PFSK-1 (cell line): ENCODE results near the gene TMEM238. TPM values are rescaled to one million over a fixed set of nuclear protein-coding genes. Genes with fewer than 3 reads are reported as not detected.

Source experiments
- FOXP2 ChIP-seq: optimal IDR thresholded peaks from 2 replicates; pipeline ENCODE3; 2011; ENCODE audit warnings: borderline replicate concordance, control low read depth, inconsistent platforms; ENCODE audit not compliant: insufficient read depth; ENCODE audit errors: extremely low read length, extremely low read depth
- POLR2AphosphoS5 ChIP-seq: IDR thresholded peaks from 2 replicates; pipeline ENCODE4 v1.6.1; 2012; ENCODE audit warnings: low read depth, mild to moderate bottlenecking, control low read depth, low read length, moderate library complexity
- SIN3A ChIP-seq: IDR thresholded peaks from 2 replicates; pipeline ENCODE4 v1.6.1; 2012; ENCODE audit warnings: mild to moderate bottlenecking, low read length, moderate library complexity, borderline replicate concordance; ENCODE audit not compliant: insufficient read depth
- TAF1 ChIP-seq: IDR thresholded peaks from 2 replicates; pipeline ENCODE4 v1.6.1; 2012; ENCODE audit warnings: low read length, control low read depth, borderline replicate concordance; ENCODE audit not compliant: insufficient read depth
- polyA plus RNA-seq: library from polyadenylated mRNA; unstranded; fragments of >200 nt; gene quantifications from one replicate; pipeline ENCODE4 v1.2.1, GENCODE V29; 2012; ENCODE audit warnings: low read depth, missing spikeins; ENCODE audit not compliant: insufficient read length
- TF ChIP-seq, protein P1 (sequence below), 2 experiments: IDR thresholded peaks; 2 replicates each; pipeline versions ENCODE4 v1.6.1 to v1.8.0; 2011 to 2012; ENCODE audit warnings: low read depth in 2 of 2, low read length in 2 of 2, control low read depth in 1 of 2, inconsistent platforms in 1 of 2, mild to moderate bottlenecking in 1 of 2, moderate library complexity in 1 of 2; ENCODE audit not compliant: insufficient read depth in 1 of 2

Gene TMEM238, protein sequence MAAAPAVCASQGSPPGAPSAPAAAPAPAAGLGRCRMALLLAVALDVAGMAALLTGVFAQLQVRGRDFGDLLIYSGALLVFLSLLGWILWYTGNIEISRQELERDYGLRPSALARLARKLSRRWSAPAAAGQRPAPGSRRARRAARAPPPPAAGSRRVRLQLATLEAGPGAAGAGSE
- 10.0 TPM for polyA plus RNA-seq

DNA sequence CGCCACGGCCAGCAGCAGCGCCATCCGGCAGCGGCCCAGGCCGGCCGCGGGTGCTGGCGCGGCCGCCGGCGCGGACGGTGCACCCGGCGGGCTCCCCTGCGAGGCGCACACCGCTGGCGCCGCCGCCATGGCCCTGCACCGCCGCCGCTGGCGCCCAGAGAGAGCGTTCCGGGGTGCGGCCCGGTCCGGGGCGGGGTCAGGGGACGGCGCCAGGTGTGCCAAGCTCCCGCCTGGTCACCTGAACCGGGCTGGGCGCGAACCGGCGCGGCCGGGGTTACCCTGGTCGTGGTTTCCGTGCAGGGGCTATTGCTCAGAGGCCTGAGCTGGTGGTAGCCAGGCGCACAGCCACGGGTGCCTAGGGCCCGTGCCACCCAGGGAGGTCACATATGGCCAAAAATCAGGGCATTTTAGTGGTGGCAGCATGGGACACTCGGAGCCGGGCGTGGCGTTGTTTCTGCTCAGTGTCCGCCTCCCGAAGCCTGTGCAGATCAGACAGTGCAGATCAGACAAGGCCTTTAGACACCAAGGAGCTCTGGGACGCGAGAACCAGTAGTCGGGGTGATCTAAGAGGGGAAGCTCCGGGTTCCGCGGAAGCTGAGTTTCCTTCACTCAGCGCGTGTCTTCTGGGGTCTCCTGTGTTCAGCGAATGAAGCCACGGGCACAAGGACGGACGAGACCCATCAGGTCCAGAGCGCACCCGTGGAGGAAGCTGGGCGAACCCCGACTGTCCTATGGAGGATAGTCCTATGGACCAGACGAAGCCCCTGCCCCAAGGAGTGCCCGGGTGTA is at the start of gene TMEM238:
Gene TMEM238 (minus strand): TSS at position 162 of the 789 bp plus-strand sequence. CDS start 33 bp downstream, at position 129.
- TF ChIP-seq SIN3A (no peak), FOXP2 (no peak), POLR2AphosphoS5 (no peak), TAF1 (no peak)
- TF ChIP-seq, protein P1, sequence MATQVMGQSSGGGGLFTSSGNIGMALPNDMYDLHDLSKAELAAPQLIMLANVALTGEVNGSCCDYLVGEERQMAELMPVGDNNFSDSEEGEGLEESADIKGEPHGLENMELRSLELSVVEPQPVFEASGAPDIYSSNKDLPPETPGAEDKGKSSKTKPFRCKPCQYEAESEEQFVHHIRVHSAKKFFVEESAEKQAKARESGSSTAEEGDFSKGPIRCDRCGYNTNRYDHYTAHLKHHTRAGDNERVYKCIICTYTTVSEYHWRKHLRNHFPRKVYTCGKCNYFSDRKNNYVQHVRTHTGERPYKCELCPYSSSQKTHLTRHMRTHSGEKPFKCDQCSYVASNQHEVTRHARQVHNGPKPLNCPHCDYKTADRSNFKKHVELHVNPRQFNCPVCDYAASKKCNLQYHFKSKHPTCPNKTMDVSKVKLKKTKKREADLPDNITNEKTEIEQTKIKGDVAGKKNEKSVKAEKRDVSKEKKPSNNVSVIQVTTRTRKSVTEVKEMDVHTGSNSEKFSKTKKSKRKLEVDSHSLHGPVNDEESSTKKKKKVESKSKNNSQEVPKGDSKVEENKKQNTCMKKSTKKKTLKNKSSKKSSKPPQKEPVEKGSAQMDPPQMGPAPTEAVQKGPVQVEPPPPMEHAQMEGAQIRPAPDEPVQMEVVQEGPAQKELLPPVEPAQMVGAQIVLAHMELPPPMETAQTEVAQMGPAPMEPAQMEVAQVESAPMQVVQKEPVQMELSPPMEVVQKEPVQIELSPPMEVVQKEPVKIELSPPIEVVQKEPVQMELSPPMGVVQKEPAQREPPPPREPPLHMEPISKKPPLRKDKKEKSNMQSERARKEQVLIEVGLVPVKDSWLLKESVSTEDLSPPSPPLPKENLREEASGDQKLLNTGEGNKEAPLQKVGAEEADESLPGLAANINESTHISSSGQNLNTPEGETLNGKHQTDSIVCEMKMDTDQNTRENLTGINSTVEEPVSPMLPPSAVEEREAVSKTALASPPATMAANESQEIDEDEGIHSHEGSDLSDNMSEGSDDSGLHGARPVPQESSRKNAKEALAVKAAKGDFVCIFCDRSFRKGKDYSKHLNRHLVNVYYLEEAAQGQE (IDR thresholded peaks at IDR 0.05; ENCODE audit: insufficient read depth in 1 of 2, low read depth in 2 of 2, low read length in 2 of 2) = no peak

DNA sequence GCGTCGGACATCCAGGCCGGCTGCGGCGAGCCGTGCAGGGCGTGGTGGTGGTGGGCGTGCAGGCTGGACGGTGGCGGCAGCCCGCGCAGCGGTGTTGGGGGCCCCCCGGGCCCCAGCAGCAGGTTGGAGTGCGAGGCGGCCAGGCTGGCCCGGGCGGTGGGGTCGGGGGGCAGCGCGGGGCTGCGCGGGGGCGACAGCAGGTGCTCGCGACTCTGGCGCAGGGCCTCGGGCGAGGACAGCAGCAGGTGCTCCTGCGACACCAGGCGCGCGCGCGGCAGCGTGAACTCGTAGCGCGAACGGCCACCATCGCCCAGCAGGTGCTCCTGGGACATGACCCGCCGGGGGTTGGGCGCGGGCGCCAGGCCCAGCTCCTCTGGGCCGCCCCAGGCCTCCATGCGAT is 49.2 kb upstream of the TMEM238 start:
- TF ChIP-seq POLR2AphosphoS5 (no peak), TAF1 (no peak), FOXP2 (no peak), SIN3A (no peak)
- TF ChIP-seq, protein P1 (IDR thresholded peaks at IDR 0.05; ENCODE audit: insufficient read depth in 1 of 2, low read depth in 2 of 2, low read length in 2 of 2) = no peak

DNA sequence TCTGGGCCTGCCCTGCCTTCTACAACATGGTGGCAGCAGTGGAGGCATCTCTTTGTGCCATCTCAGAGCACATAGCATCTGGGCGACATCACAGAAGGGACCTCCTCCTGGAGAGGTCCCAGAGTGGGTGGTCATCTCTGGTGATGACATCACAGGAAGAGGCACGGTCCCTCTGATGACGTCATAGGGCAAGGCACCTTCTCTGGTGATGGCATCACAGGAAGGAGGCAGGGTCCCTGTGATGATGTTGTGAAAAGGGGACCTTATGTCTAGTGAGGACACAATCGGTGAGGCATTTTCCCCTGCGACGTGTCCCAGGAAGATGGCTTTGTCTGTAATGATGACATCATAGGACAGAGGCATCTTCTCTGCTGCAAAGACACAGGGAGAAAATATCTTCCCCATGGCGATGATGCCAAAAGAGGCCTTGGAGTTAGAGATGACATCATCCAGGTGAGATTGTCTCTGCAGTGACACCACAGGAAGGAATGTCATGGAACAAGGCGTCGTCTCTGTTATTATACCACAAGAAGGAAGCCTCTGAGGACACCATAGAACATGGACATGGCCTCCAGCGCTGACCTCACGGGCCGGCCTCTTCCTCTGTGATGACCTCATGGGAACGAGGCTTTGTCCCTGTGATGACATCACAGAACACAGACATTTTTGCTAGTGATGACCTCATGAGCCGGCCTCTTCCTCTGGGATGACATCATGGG is 48.3 kb upstream of the TMEM238 start:
- TF ChIP-seq SIN3A (no peak), TAF1 (no peak), POLR2AphosphoS5 (no peak), FOXP2 (no peak)
- TF ChIP-seq, protein P1 (IDR thresholded peaks at IDR 0.05; ENCODE audit: insufficient read depth in 1 of 2, low read depth in 2 of 2, low read length in 2 of 2) = no peak

GRCh38 chr19:55431183-55431582 is 47.1 kb upstream of the TMEM238 start:
- TF ChIP-seq TAF1 (no peak), POLR2AphosphoS5 (no peak)

- no peak for TF ChIP-seq POLR2AphosphoS5
- no peak for TF ChIP-seq SIN3A
- no peak for TF ChIP-seq FOXP2
- TF ChIP-seq, protein P1 (IDR thresholded peaks at IDR 0.05; ENCODE audit: insufficient read depth in 1 of 2, low read depth in 2 of 2, low read length in 2 of 2) = no peak
- no peak for TF ChIP-seq TAF1
These were observed 42.0 kb upstream of the TMEM238 start for GRCh38 chr19:55426042-55426441.
